ENCODE data around the gene ST8SIA4.

Gene ST8SIA4

GRCh38 chr5:100903039-100903887, at the start of gene ST8SIA4:
ST8SIA4 (minus strand) TSS chr5:100903282; CDS start chr5:100902955, 327 bp downstream.
- DNase-seq (ENCODE audit: low read depth) = peak; percentile 81

- DNase-seq (ENCODE audit: low read depth) = no peak
These were observed 47.9 kb upstream of the ST8SIA4 start for GRCh38 chr5:100950985-100951384.

- DNase-seq (ENCODE audit: low read depth) = no peak
These were observed 10.2 kb upstream of the ST8SIA4 start for GRCh38 chr5:100913298-100913697.

- no peak for DNase-seq (ENCODE audit: low read depth)
These were observed 6.0 kb upstream of the ST8SIA4 start for GRCh38 chr5:100909034-100909433.

GRCh38 chr5:100905259-100905914, 2.3 kb upstream of the ST8SIA4 start:
- no peak for DNase-seq (ENCODE audit: low read depth)

- no peak for DNase-seq (ENCODE audit: low read depth)
These were observed 1.3 kb upstream of the ST8SIA4 start for GRCh38 chr5:100904259-100904861.

GRCh38 chr5:100902440-100903038, 543 bp downstream of the ST8SIA4 start:
- no peak for DNase-seq (ENCODE audit: low read depth)

- DNase-seq (ENCODE audit: low read depth) = peak; percentile 50
These were observed 1.2 kb downstream of the ST8SIA4 start for GRCh38 chr5:100901821-100902341.

GRCh38 chr5:100900796-100901781, 2.0 kb downstream of the ST8SIA4 start:
- DNase-seq (ENCODE audit: low read depth) = peak; percentile 81

- no peak for DNase-seq (ENCODE audit: low read depth)
These were observed 2.8 kb downstream of the ST8SIA4 start for GRCh38 chr5:100900142-100900795.

- no peak for DNase-seq (ENCODE audit: low read depth)
These were observed 3.4 kb downstream of the ST8SIA4 start for GRCh38 chr5:100899675-100900074.

- no peak for DNase-seq (ENCODE audit: low read depth)
These were observed 4.4 kb downstream of the ST8SIA4 start for GRCh38 chr5:100898504-100899346.

- DNase-seq (ENCODE audit: low read depth) = no peak
These were observed 7.0 kb downstream of the ST8SIA4 start for GRCh38 chr5:100896054-100896453.

- no peak for DNase-seq (ENCODE audit: low read depth)
These were observed 12.5 kb downstream of the ST8SIA4 start for GRCh38 chr5:100890461-100891008.

GRCh38 chr5:100889896-100890295, 13.2 kb downstream of the ST8SIA4 start:
- no peak for DNase-seq (ENCODE audit: low read depth)

- no peak for DNase-seq (ENCODE audit: low read depth)
These were observed 13.8 kb downstream of the ST8SIA4 start for GRCh38 chr5:100889165-100889743.

GRCh38 chr5:100877274-100877673, 25.8 kb downstream of the ST8SIA4 start:
- no peak for DNase-seq (ENCODE audit: low read depth)

GRCh38 chr5:100872408-100873190, 30.5 kb downstream of the ST8SIA4 start:
- DNase-seq (ENCODE audit: low read depth) = no peak

Data from activated T-helper 1 cell treated with Interleukin-2 at 50 U/mL for 16 hours (primary cell).